ENCODE data around the gene ARHGAP24.

DNA sequence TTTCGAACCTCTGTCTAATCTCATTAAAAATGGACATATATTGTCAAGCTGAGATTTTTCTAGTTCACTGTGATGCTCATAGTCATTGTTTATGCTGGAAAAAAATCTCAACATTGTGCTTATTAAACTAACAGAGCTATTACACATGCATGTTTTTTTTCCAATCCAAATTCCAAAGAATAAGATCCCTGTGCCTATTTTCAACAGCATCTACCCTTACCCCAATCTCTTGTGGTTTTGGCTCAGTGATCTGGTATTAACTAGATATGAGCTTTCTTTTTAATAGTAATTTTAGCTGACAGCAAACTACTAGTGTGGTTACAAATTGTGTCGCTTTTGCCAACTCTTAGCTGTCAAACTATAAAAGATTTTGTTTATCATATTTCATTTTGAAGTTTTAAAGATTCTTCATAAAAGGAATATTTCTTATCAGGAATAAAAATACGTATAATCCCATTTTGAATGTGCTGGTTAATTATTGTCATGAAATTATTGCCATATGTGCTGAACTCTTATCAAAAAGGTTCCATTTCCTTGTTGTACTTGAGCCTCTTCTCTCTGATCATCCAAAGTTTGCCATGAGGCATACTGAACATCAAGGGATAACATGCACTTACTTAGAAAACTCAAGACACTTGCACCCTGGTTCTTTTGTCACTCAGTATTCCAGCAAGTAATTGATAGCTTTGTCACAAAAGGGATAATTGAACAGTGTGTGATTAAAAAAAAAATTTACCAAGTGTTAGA, 241.2 kb downstream of the ARHGAP24 start:
- TF ChIP-seq, protein P1, sequence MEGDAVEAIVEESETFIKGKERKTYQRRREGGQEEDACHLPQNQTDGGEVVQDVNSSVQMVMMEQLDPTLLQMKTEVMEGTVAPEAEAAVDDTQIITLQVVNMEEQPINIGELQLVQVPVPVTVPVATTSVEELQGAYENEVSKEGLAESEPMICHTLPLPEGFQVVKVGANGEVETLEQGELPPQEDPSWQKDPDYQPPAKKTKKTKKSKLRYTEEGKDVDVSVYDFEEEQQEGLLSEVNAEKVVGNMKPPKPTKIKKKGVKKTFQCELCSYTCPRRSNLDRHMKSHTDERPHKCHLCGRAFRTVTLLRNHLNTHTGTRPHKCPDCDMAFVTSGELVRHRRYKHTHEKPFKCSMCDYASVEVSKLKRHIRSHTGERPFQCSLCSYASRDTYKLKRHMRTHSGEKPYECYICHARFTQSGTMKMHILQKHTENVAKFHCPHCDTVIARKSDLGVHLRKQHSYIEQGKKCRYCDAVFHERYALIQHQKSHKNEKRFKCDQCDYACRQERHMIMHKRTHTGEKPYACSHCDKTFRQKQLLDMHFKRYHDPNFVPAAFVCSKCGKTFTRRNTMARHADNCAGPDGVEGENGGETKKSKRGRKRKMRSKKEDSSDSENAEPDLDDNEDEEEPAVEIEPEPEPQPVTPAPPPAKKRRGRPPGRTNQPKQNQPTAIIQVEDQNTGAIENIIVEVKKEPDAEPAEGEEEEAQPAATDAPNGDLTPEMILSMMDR (conservative IDR thresholded peaks at IDR 0.05 in 1 of 2, IDR thresholded peaks at IDR 0.05 in 1 of 2; ENCODE audit: low read depth in 1 of 2, low read length in 2 of 2): no peak
- no peak for TF ChIP-seq EZH2 (IDR thresholded peaks at IDR 0.05; ENCODE audit: low read length, missing control alignments)
